IMR-90 (cell line): Measurements from ENCODE around the gene PFAS. TPM values are rescaled to one million over a fixed set of nuclear protein-coding genes. Genes with fewer than 3 reads are reported as not detected.

Experiments
- ATAC-seq: fragments of 200-7000 bp; cut with Tn5 transposase; 2 replicates; pipeline ENCODE4 v1.9.1; 2020; ENCODE audit warnings: low read depth, mild to moderate bottlenecking, moderate library complexity
- BruUV-seq: library from RNA; stranded (reverse); fragments of 400-500 nt; replicated peaks from 2 replicates; lab custom pipeline; 2021; lab: Mats Ljungman, UMichigan
- CTCF ChIA-PET: fragments of 300-600 bp; formaldehyde crosslinking; extraction: SDS; loops from one replicate; lab custom pipeline; 2021; ENCODE audit warnings: antibody characterized with exemption; lab: Yijun Ruan, JAX
- POLR2A ChIA-PET: fragments of 300-600 bp; sonication (Branson Sonifier 250); formaldehyde crosslinking; loops from one replicate; lab custom pipeline; 2022; ENCODE audit warnings: antibody characterized with exemption; ENCODE audit not compliant: unreplicated experiment; lab: Charles Lee
- DNase-seq: peaks from one replicate; pipeline ENCODE4 v3.0.0; 2013
- H2AFZ ChIP-seq: replicated peaks from 2 replicates; pipeline ENCODE3; 2013; ENCODE audit warnings: low read length, mild to moderate bottlenecking; ENCODE audit not compliant: poor library complexity
- H2AK5ac ChIP-seq: 2 replicates; pipeline ENCODE4 v1.6.1; 2013; ENCODE audit warnings: low read depth, low read length, inconsistent platforms
- H2AK9ac ChIP-seq: replicated peaks from 2 replicates; pipeline ENCODE3; 2013; ENCODE audit warnings: mild to moderate bottlenecking, low read depth, low read length, moderate library complexity; ENCODE audit not compliant: poor library complexity
- H2BK120ac ChIP-seq: 2 replicates; pipeline ENCODE4 v1.6.1; 2013; ENCODE audit warnings: low read depth, low read length, inconsistent platforms
- H2BK15ac ChIP-seq: 3 replicates; pipeline ENCODE4 v1.6.1; 2013; ENCODE audit warnings: low read depth, low read length, inconsistent platforms
- H2BK20ac ChIP-seq: 2 replicates; pipeline ENCODE4 v1.6.1; 2013; ENCODE audit warnings: low read depth, mild to moderate bottlenecking, inconsistent platforms, low read length, moderate library complexity
- H2BK5ac ChIP-seq: 2 replicates; pipeline ENCODE4 v1.6.1; 2013; ENCODE audit warnings: mild to moderate bottlenecking, low read depth, low read length, inconsistent platforms; ENCODE audit not compliant: poor library complexity, severe bottlenecking
- H3K14ac ChIP-seq: replicated peaks from 2 replicates; pipeline ENCODE4 v1.6.1; 2013; ENCODE audit warnings: low read depth, low read length, inconsistent platforms
- H3K18ac ChIP-seq: 2 replicates; pipeline ENCODE4 v1.6.1; 2013; ENCODE audit warnings: low read depth, low read length, control low read depth
- H3K23ac ChIP-seq: 2 replicates; pipeline ENCODE4 v1.6.1; 2013; ENCODE audit warnings: low read depth, low read length, inconsistent platforms
- H3K27ac ChIP-seq: 2 replicates; pipeline ENCODE4 v1.5.1; 2013; ENCODE audit warnings: mild to moderate bottlenecking, control low read depth, low read length; ENCODE audit not compliant: insufficient read depth
- H3K27me3 ChIP-seq: 2 replicates; pipeline ENCODE4 v1.6.1; 2013; ENCODE audit warnings: low read length; ENCODE audit not compliant: control insufficient read depth, insufficient read depth
- H3K36me3 ChIP-seq: 2 replicates; pipeline ENCODE4 v1.6.1; 2013; ENCODE audit warnings: low read length, mixed read lengths; ENCODE audit not compliant: control insufficient read depth, insufficient read depth
- H3K4ac ChIP-seq: 2 replicates; pipeline ENCODE4 v1.6.1; 2013; ENCODE audit warnings: low read depth, low read length, inconsistent platforms
- H3K4me1 ChIP-seq: 2 replicates; pipeline ENCODE4 v1.6.1; 2013; ENCODE audit warnings: low read length, mixed read lengths; ENCODE audit not compliant: control insufficient read depth, insufficient read depth
- H3K4me2 ChIP-seq: 2 replicates; pipeline ENCODE4 v1.6.1; 2013; ENCODE audit warnings: low read depth, mild to moderate bottlenecking, control low read depth, low read length, moderate library complexity
- H3K4me3 ChIP-seq: 2 replicates; pipeline ENCODE4 v1.5.1; 2013; ENCODE audit warnings: low read depth, mild to moderate bottlenecking, control low read depth, low read length, moderate library complexity; ENCODE audit not compliant: insufficient read depth
- H3K56ac ChIP-seq: 2 replicates; pipeline ENCODE4 v1.6.1; 2013; ENCODE audit warnings: low read length, inconsistent platforms; ENCODE audit not compliant: insufficient read depth; ENCODE audit errors: extremely low read depth
- H3K79me1 ChIP-seq, 2 experiments: 2 replicates each; pipeline ENCODE4 v1.6.1; 2013; ENCODE audit warnings: low read length in 2 of 2, inconsistent platforms in 1 of 2, low read depth in 1 of 2
- H3K9ac ChIP-seq: 2 replicates; pipeline ENCODE4 v1.6.1; 2013; ENCODE audit warnings: low read depth, low read length, control low read depth
- H3K9me1 ChIP-seq: 2 replicates; pipeline ENCODE4 v1.6.1; 2013; ENCODE audit warnings: low read length, inconsistent platforms; ENCODE audit not compliant: insufficient read depth
- H3K9me3 ChIP-seq: 2 replicates; pipeline ENCODE4 v1.6.1; 2013; ENCODE audit warnings: low read length; ENCODE audit not compliant: control insufficient read depth, insufficient read depth
- H4K20me1 ChIP-seq: 2 replicates; pipeline ENCODE4 v1.6.1; 2013; ENCODE audit warnings: low read length, inconsistent platforms; ENCODE audit not compliant: insufficient read depth
- H4K5ac ChIP-seq: 2 replicates; pipeline ENCODE4 v1.6.1; 2013; ENCODE audit warnings: mild to moderate bottlenecking, low read depth, low read length, control low read depth
- H4K8ac ChIP-seq, 2 experiments: 2 replicates each; pipeline ENCODE4 v1.6.1; 2013; ENCODE audit warnings: low read depth in 2 of 2, low read length in 2 of 2, control low read depth in 1 of 2, inconsistent platforms in 1 of 2
- H4K91ac ChIP-seq: 2 replicates; pipeline ENCODE4 v1.6.1; 2013; ENCODE audit warnings: low read depth, low read length, inconsistent platforms; ENCODE audit not compliant: insufficient read depth
- BHLHE40 ChIP-seq: fragments of 150-350 bp; IDR thresholded peaks from 2 replicates; pipeline ENCODE4 v1.6.1; 2016; ENCODE audit warnings: mild to moderate bottlenecking, low read depth, low read length
- CEBPB ChIP-seq: IDR thresholded peaks from 2 replicates; pipeline ENCODE4 v1.6.1; 2012; ENCODE audit warnings: low read depth, low read length, improper control_type of control experiment
- CHD1 ChIP-seq: IDR thresholded peaks from 2 replicates; pipeline ENCODE4 v1.6.1; 2012; ENCODE audit warnings: low read depth, low read length, improper control_type of control experiment
- FOS ChIP-seq: fragments of 150-350 bp; IDR thresholded peaks from 2 replicates; pipeline ENCODE4 v1.6.1; 2016; ENCODE audit warnings: low read depth, low read length
- MAFK ChIP-seq: IDR thresholded peaks from 2 replicates; pipeline ENCODE4 v1.6.1; 2012; ENCODE audit warnings: low read depth, low read length, improper control_type of control experiment
- NFE2L2 ChIP-seq: fragments of 150-350 bp; IDR thresholded peaks from 2 replicates; pipeline ENCODE4 v1.6.1; 2016; ENCODE audit warnings: low read depth, mild to moderate bottlenecking, low read length
- POLR2A ChIP-seq: IDR thresholded peaks from 2 replicates; pipeline ENCODE4 v1.6.1; 2012; ENCODE audit warnings: mild to moderate bottlenecking, low read depth, low read length
- RAD21 ChIP-seq: IDR thresholded peaks from 2 replicates; pipeline ENCODE4 v1.6.1; 2012; ENCODE audit warnings: low read length, improper control_type of control experiment
- RCOR1 ChIP-seq: IDR thresholded peaks from 2 replicates; pipeline ENCODE4 v1.6.1; 2012; ENCODE audit warnings: mild to moderate bottlenecking, low read length, improper control_type of control experiment; ENCODE audit not compliant: insufficient replicate concordance
- RFX5 ChIP-seq: IDR thresholded peaks from 2 replicates; pipeline ENCODE4 v1.8.0; 2012; ENCODE audit warnings: low read depth, mild to moderate bottlenecking, low read length, moderate library complexity
- WGBS, 2 experiments: methylation state at CpG; one replicate each; pipeline versions ENCODE4 v1.1.5 to v1.1.7; 2013; ENCODE audit warnings: missing lambda C conversion rate in 2 of 2; ENCODE audit not compliant: insufficient read length in 1 of 2; ENCODE audit errors: extremely low coverage in 2 of 2; 5-methylcytosine and 5-hydroxymethylcytosine counted together
- dilution Hi-C: fragments of 300-500 bp; cut with HindIII; formaldehyde crosslinking; loops from one replicate; pipeline ENCODE4 v1.14.3; 2018; ENCODE audit warnings: low sequenced_read_pairs; ENCODE audit not compliant: unreplicated experiment
- in situ Hi-C: fragments of 300-500 bp; cut with MboI; formaldehyde crosslinking; loops from 3 replicates; pipeline ENCODE4 v1.14.3; 2019; ENCODE audit warnings: low sequenced_read_pairs, inconsistent platforms, mixed read lengths
- intact Hi-C: fragments of 100-400 bp; cut with micrococcal nuclease; formaldehyde crosslinking; loops from 2 replicates; pipeline ENCODE4 v1.10.0; 2022
- polyA plus RNA-seq, 3 experiments: library from polyadenylated mRNA; depleted of rRNA; stranded (reverse); fragments of >200 nt; gene quantifications; 2 replicates each; pipeline ENCODE4 v1.2.3, GENCODE V29; 2012; ENCODE audit warnings: low replicate concordance in 1 of 3
- total RNA-seq: library from RNA; depleted of rRNA; stranded (reverse); fragments of >200 nt; gene quantifications from 2 replicates; pipeline ENCODE4 v1.2.3, GENCODE V29; 2012
- TF ChIP-seq, protein P1 (sequence below): conservative IDR thresholded peaks from 2 replicates; pipeline ENCODE4 v1.5.1; 2012; ENCODE audit warnings: mild to moderate bottlenecking, low read depth, low read length, improper control_type of control experiment
- TF ChIP-seq, protein P2 (sequence below): fragments of 150-350 bp; IDR thresholded peaks from 2 replicates; pipeline ENCODE4 v1.6.1; 2017; ENCODE audit warnings: mild to moderate bottlenecking, antibody characterized with exemption, low read length, low read depth
- TF ChIP-seq, protein P3 (sequence below): fragments of 150-350 bp; IDR thresholded peaks from 2 replicates; pipeline ENCODE4 v1.6.1; 2016; ENCODE audit warnings: low read depth, mild to moderate bottlenecking, low read length, moderate library complexity, borderline replicate concordance

Gene PFAS
- total and polyA plus RNA-seq, 2 of the 4 experiments (the other 2 are of a cell fraction) = 20.7 to 26.2 TPM

DNA sequence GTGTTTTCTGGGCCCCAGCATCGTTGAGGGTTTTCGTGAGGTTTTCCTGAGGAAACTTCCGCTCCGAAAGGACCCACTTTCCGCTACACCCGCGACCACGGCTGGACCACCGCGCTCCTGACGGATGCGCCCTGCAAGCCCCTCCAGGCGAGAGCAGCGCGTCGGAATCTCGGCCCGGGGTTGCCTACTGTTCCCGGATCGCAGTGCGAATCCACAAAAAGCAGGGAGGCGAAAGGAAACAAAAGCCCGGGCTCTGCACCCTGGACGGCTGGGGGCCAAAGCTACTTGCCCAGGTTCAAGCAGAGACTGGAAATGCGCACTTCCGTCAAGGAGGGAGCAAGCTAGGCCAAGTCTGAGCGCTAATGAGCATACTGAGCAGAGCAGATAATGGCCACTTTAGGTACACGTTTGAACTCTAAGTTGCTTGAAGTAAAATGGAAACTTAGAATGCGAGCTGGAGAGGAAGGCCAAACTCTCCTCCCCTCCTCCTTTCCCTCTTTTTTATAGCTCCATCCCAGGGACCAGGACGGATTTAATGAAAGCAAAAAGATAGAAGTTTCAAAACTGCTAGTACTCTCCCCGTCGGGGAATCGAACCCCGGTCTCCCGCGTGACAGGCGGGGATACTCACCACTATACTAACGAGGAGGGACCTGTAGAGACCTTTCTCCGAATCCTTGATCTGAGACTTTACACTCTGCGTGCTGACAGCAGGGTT, 27.3 kb upstream of the PFAS start:
- Histone ChIP-seq H2BK20ac (no peak overlapping the region), H2BK120ac (peak overlapping the region; percentile 18; the same call in 1 of the 2 replicates), H3K23ac (peak overlapping the region; percentile 95), H3K9me3 (no peaks in the 10 kb centered on the region), H4K20me1 (peaks cover 19% of the 10 kb centered on the region), H4K8ac (peak overlapping the region; percentile 32 to 60; a peak in 3 of 4 replicates), H2AK9ac (peak overlapping the region; percentile 86), H4K5ac (peak overlapping the region; percentile 49), H3K4ac (peak overlapping the region; percentile 72), H4K91ac (peak overlapping the region; percentile 52; the same call in 1 of the 2 replicates), H3K4me2 (peak overlapping the region; percentile 88), H3K9ac (peak overlapping the region; percentile 65), H3K4me3 (peak overlapping the region; percentile 62), H2BK5ac (peak overlapping the region; percentile 76), H2AFZ (peak overlapping the region; percentile 94), H3K9me1 (peaks cover 12% of the 10 kb centered on the region), H3K27me3 (no peaks in the 10 kb centered on the region), H3K56ac (peak overlapping the region; percentile 68), H3K14ac (peak overlapping the region; percentile 28), H3K36me3 (no peaks in the 10 kb centered on the region), H3K4me1 (peaks cover 6% of the 10 kb centered on the region), H2AK5ac (peak overlapping the region; percentile 55), H3K79me1 (peaks cover 0 to 3% of the 10 kb centered on the region in 2 experiments; a peak in 1 of 4 replicates), H3K27ac (peak overlapping the region; percentile 85), H3K18ac (peak overlapping the region; percentile 12), H2BK15ac (no peak overlapping the region)
- no TSS peak for BruUV-seq
- peak; percentile 89 for DNase-seq
- intact Hi-C loops = loop anchor here (1.0 to 5.0 kb wide), 6 partner anchors 26 to 160 kb away; partner anchors contain the start of gene CTC1
- ChIA-PET POLR2A (interaction anchor here (0.8 to 1.2 kb wide), 3 partner anchors 12 to 49 kb away, joined by 3 to 4 read pairs (median 3); partner anchors contain the start of gene AURKB), CTCF (interaction anchor here (0.6 to 1.4 kb wide), 4 partner anchors 25 to 97 kb away, joined by 3 to 4 read pairs (median 3); no protein-coding TSS in a partner anchor)
- WGBS, 2 experiments = 5% methylated on average over 23 of the region's 40 CpGs; no CpG with 5 or more reads in 1 of the 2 experiments
- dilution Hi-C loops = no loop called here
- peak; percentile 28 for ATAC-seq
- in situ Hi-C loops = loop anchor here (5.0 kb wide), 1 partner anchor 100 kb away; the partner anchor contains the start of gene HES7
- TF ChIP-seq, protein P1, sequence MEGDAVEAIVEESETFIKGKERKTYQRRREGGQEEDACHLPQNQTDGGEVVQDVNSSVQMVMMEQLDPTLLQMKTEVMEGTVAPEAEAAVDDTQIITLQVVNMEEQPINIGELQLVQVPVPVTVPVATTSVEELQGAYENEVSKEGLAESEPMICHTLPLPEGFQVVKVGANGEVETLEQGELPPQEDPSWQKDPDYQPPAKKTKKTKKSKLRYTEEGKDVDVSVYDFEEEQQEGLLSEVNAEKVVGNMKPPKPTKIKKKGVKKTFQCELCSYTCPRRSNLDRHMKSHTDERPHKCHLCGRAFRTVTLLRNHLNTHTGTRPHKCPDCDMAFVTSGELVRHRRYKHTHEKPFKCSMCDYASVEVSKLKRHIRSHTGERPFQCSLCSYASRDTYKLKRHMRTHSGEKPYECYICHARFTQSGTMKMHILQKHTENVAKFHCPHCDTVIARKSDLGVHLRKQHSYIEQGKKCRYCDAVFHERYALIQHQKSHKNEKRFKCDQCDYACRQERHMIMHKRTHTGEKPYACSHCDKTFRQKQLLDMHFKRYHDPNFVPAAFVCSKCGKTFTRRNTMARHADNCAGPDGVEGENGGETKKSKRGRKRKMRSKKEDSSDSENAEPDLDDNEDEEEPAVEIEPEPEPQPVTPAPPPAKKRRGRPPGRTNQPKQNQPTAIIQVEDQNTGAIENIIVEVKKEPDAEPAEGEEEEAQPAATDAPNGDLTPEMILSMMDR = no peak
- TF ChIP-seq, protein P2, sequence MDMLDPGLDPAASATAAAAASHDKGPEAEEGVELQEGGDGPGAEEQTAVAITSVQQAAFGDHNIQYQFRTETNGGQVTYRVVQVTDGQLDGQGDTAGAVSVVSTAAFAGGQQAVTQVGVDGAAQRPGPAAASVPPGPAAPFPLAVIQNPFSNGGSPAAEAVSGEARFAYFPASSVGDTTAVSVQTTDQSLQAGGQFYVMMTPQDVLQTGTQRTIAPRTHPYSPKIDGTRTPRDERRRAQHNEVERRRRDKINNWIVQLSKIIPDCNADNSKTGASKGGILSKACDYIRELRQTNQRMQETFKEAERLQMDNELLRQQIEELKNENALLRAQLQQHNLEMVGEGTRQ = peak; percentile 8; the same call in 1 of the 2 replicates
- TF ChIP-seq RAD21 (no peak), RCOR1 (no peak), POLR2A (no peak), RFX5 (no peak), FOS (peak; percentile 95), BHLHE40 (no peak), NFE2L2 (no peak), MAFK (peak; percentile 53; the same call in 1 of the 2 replicates), CEBPB (0 out of 2 replicates have a peak, but pooled peaks have one; percentile 23), CHD1 (no peak; the same call in 1 of the 2 replicates)
- TF ChIP-seq, protein P3, sequence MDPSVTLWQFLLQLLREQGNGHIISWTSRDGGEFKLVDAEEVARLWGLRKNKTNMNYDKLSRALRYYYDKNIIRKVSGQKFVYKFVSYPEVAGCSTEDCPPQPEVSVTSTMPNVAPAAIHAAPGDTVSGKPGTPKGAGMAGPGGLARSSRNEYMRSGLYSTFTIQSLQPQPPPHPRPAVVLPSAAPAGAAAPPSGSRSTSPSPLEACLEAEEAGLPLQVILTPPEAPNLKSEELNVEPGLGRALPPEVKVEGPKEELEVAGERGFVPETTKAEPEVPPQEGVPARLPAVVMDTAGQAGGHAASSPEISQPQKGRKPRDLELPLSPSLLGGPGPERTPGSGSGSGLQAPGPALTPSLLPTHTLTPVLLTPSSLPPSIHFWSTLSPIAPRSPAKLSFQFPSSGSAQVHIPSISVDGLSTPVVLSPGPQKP = no peak
